HG03354 (cell line): Measurements from ENCODE around the gene PCDHB16.
"Not testable (repeated sequence)": the region's sequence is repeated elsewhere in the genome, so short reads cannot be mapped to it uniquely, and the experiment has no call there.

Experiments used
- ATAC-seq: cut with Tn5 transposase; IDR thresholded peaks from one replicate; pipeline ENCODE4 v1.9.1; 2021; ENCODE audit warnings: mild to moderate bottlenecking; ENCODE audit not compliant: unreplicated experiment, poor library complexity, severe bottlenecking

PCDHB16 gene

DNA sequence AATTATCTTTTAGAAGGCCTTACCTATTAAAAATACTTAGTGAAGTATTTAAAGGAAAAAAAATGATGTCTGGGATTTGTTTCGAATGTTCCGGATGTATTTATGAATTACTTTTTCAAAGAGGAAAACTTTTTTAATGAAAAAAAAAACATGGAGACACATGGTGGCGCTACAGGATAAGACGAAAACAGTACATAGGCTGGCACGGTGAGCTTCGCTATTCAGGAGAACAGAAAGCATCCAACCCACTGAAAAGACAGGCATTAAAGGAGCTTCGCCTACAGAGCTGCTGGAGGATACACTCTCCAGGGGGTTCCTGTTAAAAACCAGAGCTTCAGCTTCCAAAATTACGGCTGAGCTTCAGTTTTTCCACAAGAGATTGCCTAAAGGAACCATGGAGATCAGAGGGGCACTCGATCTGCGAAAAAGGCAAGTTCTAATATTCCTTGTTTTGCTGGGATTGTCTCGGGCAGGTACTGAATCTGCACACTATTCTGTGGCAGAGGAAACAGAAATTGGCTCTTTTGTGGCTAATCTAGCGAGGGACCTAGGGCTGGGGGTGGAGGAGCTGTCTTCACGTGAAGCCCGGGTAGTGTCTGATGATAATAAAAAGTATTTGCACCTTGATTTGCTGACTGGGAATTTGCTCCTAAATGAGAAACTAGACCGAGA is 41.1 kb downstream of the PCDHB16 start, which contains the start of gene PCDHB14:
Gene PCDHB14, plus strand, starts transcription at position 232 of the 672 bp plus-strand sequence. Its CDS starts 163 bp downstream, at position 395.
- no peak for ATAC-seq

GRCh38 chr5:141224844-141225243 is 42.7 kb downstream of the PCDHB16 start:
- ATAC-seq = not testable (repeated sequence)

GRCh38 chr5:141225421-141225820 is 43.2 kb downstream of the PCDHB16 start:
- ATAC-seq = not testable (repeated sequence)

DNA sequence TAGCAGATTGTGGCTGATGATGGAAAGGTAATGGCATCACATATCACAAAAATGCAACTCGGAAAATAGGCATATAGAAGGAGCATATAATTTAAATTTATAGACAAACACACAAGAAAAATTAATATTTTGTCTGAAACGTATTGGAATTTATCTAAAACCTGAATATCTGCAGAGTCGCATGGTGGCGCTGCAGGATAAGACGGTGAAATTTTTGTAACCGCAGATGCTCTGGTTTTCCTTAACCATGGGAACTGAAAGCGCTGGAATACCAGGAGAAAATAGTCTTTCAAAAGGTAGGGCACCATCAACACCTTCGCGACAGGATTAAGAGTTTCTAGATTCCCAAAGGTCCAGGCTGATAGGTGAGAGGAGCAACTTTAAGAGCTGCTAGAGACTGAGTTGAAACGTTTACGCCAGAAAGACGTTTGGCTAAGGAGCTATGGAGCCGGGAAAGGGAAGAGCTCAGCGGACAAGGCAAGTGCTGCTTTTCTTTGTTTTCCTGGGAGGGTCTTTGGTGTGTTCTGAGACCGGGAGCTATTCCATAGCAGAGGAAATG is 52.0 kb downstream of the PCDHB16 start:
- ATAC-seq = no peak
